Measurements from ENCODE around the gene TAMALIN.

Gene TAMALIN

GRCh38 chr12:51985154-51985835 is 21.5 kb upstream of the TAMALIN start:
- DNase-seq, result no peak

GRCh38 chr12:51986834-51987233 is 19.9 kb upstream of the TAMALIN start:
- no peak for DNase-seq

GRCh38 chr12:51992246-51992645 is 14.5 kb upstream of the TAMALIN start:
- no peak for DNase-seq

DNA sequence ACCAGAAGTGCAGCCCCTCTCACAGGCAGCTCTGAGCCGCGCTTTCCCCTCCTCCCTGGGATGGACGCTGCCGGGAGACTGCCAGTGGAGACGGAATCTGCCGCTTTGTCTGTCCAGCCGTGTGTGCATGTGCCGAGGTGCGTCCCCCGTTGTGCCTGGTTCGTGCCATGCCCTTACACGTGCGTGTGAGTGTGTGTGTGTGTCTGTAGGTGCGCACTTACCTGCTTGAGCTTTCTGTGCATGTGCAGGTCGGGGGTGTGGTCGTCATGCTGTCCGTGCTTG is 12.3 kb upstream of the TAMALIN start:
- no peak for DNase-seq

- DNase-seq, result no peak
These were observed 11.8 kb upstream of the TAMALIN start for GRCh38 chr12:51994959-51995358.

GRCh38 chr12:51997136-51997535 is 9.6 kb upstream of the TAMALIN start:
- no peak for DNase-seq

- no peak for DNase-seq
These were observed 3.7 kb upstream of the TAMALIN start for GRCh38 chr12:52003016-52003550.

DNA sequence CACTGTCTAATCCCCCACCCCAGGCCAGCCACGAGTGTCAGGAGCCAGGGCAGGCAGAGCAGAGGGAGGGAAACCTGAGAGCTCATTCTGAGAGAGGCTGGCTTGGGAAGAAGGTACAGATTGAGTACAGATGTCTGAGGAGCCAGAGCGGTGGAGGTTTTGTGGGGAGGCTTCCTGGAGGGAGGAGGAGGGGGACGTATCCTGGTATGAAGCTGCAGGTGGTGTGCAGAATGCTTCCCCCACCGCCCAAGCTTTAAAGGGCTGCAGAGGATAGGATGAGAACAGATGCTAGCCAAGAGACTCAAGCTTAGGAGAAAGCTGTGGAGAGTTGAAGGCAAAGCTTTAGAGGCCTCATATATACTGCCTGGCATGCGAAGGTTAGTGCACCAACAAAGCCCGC is 3.2 kb upstream of the TAMALIN start:
- DNase-seq, result no peak

- DNase-seq, result peak; percentile 48
These were observed 2.6 kb upstream of the TAMALIN start for GRCh38 chr12:52004042-52004648.

- no peak for DNase-seq
These were observed 1.4 kb upstream of the TAMALIN start for GRCh38 chr12:52005218-52005902.

GRCh38 chr12:52005903-52006703 is 643 bp upstream of the TAMALIN start:
- no peak for DNase-seq

DNA sequence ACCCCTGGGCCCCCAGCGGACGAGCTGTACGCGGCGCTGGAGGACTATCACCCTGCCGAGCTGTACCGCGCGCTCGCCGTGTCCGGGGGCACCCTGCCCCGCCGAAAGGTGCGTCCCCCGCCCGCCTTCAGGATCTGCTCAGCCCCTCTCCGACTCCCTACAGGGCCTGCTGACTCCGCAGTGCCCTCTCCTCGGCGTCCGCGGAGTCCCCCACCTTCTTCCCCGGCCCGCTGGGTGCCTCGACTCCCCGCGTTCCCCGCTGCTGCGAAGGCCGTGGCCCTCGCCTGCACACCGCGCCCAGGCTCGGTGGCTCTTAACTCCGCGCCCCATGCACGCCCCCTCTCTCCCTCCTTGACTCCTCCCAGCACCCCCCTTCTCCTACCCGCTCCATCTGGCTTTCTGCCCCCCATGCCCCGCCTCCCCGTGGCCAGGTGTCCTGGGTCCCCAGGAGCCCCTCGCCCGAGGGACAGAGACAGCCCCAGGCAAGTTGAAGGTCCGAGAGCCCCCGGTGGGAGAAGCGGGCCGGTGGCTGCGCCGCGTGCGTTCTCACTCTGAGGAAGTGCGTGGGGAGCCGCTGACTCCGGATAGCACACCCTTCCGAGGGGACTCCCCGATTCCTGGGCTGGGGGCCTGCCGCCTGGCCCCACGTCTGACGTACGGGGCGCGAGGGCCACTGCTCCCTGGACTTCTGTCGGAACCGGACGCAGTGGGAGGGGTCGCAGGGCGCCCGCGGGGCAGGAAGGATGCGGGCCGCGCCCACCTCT is 594 bp downstream of the TAMALIN start:
- no peak for DNase-seq

- DNase-seq, result no peak
These were observed 1.3 kb downstream of the TAMALIN start for GRCh38 chr12:52007982-52008510.

GRCh38 chr12:52009081-52009751 is 2.5 kb downstream of the TAMALIN start:
- DNase-seq, result no peak

DNA sequence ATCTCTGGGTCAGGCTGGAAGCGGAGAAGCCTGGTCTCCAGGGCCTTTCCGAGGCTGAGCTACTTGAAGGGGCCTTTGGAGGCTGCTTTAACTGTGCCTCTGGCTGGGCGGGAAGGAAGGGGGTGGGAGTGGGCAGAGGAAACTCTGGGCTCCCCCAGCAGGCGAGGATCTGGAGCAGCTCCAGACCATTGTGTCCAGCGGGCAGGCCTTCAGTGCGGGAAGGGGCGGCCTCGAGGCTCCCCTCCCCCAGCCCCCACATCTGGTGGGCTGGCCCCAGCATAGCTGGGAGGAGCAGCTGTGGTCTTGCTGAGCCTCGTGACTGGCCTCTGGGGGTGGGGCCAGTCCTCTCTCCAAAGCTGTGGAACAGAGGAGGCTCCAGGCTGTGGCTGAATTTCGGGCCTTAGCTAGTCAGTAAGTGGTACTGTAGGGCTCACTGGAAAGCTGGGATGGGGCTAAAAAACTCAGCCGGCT is 3.4 kb downstream of the TAMALIN start:
- no peak for DNase-seq

GRCh38 chr12:52010692-52011601 is 4.2 kb downstream of the TAMALIN start:
- peak; percentile 70 for DNase-seq

DNA sequence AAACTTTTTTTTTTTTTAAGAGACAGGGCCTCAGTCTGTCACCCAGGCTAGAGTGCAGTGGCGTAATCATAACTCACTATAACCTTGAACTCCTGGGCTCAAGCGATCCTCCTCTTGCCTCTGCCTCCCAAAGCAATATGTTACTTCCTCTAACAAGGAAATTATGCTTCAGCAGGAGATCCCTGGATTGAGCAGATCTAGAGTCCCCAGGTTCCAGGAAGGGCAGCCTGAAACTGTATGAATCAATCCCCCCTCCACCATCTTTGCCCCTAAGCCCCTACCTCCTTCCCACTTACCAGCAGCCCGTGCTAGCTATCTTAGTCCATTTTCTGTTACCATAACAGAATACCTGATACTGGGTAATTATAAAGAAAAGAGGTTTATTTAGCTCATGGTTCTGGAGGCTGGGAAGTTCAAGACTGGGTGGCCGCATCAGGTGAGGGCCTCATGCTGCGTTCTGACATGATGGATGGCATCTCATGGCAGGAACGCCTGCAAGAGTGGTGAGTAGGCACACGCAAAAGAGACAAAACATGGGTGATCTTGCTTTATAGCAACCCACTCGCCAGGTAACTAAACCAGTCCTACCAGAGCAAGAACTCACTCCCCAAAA is 5.0 kb downstream of the TAMALIN start:
- DNase-seq, result no peak

DNA sequence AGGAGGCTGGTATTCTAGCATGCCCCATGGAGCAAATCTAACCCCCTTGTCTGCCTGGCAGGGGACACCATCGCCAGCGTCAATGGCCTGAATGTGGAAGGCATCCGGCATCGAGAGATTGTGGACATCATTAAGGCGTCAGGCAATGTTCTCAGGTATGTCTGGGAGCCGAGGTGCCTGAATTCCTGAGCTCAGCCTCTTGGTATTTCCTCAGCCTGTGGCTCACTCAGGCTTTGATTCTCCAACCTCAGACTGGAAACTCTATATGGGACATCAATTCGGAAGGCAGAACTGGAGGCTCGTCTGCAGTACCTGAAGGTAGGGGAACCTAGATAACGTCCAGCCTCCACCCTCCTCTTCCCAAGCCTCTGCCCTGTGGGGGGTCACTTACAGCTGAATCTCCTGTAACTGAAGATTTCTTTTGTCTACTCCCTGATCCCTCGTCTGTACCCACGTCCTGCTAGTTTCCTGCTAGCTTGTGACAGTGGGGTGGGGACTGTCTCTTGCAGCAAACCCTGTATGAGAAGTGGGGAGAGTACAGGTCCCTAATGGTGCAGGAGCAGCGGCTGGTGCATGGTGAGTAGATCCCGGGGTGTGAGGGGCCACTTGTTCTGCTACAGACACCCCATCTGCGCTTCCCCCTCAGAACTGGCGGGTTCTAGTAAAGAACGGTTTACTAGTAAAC is 7.0 kb downstream of the TAMALIN start:
- DNase-seq, result no peak

All from NCI-H1436 (cell line).